HG03575 (cell line): ENCODE measurements around the gene TRIM45.

Experiments
- ATAC-seq: cut with Tn5 transposase; IDR thresholded peaks from one replicate; pipeline ENCODE4 v1.9.1; 2021; ENCODE audit not compliant: unreplicated experiment, insufficient number of reproducible peaks, low FRiP score; ENCODE audit errors: extremely low read depth

The TRIM45 gene

GRCh38 chr1:117069220-117069844 lies 52.2 kb downstream of the TRIM45 start:
- ATAC-seq = no peak

- ATAC-seq = no peak
These were observed 53.0 kb downstream of the TRIM45 start for GRCh38 chr1:117068580-117068979.

- no peak for ATAC-seq
These were observed 53.8 kb downstream of the TRIM45 start for GRCh38 chr1:117067533-117068370.

GRCh38 chr1:117066367-117066766 lies 55.2 kb downstream of the TRIM45 start:
- no peak for ATAC-seq

- no peak for ATAC-seq
These were observed 59.5 kb downstream of the TRIM45 start for GRCh38 chr1:117061986-117062415.
